Pons (tissue), 1 donor: ENCODE data around the gene YPEL1.
"Not testable (repeated sequence)": the region's sequence is repeated elsewhere in the genome, so short reads cannot be mapped to it uniquely, and the experiment has no call there.

Experiments used
- DNase-seq: peaks from one replicate; pipeline ENCODE4 v3.0.0-alpha.2; 2016; ENCODE audit warnings: low spot score

Gene YPEL1

DNA sequence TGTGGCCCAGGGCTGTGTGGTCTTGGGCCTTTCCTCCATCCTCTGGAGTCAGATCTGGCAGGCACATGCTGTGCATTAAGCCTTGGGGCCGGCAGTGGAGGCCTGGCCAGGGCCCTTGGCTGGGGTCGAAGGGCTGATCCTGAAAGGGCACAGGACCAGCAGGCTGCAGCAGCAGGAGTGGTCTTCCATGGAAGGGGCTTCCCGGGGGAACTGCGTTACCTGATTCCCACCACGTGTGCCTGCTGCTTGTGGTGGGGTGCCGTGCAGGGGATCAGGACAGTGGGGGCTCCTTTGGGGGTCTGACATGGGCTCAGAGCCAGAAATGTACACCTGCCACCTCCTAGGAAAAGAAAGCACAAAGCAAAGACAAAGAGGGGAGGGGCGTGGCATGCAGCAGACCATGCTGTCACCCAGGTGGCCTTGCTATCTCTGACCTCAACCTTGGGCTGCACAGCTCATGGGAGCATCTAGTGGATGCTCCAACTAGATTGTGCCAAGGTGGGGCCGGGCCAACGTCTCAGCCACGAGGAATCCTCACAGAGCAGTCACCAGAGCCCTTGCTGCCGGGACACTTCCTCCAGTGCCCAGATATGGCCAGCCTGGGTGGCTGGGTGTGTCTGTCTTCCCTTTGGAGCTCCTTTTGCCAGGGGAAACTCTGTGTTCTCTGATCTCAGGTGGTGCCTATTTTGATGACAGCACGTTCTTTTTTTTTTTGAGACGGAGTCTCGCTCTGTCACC lies 17.9 kb upstream of the YPEL1 start:
- no peak for DNase-seq

DNA sequence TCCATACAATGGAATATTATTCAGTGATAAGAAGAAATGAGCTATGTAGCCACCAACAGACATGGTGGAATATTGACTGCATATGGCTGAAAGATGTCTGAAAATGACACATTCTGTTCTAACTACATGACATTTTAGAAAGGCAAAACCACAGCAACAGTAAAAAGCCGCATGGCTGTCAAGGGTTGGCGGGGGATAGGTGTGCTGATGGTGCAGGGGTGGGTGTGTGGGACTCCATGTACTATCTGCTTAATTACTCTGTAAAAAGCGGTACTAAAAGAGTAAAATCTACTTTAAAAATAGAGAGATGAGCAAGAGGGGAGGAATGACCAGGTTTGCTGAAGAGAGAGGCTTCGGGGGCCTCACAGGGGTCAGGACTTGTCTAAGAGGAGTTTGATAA lies 16.7 kb upstream of the YPEL1 start:
- no peak for DNase-seq

DNA sequence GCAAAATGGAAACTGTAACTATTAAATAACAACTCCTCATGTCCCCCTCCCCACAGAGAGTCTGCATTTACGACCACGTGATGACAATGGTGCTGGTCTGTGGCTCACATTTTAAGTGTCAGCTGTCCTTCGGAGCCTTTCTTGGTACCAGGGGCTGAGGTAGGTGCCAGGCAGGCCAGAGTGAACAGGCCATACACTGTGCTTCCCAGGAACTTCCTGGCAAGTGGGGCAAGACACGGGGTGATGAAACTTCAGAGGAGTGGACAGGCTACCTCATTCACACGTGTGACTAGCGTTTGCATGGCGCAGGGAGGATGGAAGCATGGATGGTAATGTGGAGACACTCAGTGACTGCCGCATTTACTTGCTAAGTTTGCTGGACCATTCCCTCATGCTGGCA lies 10.4 kb upstream of the YPEL1 start:
- no peak for DNase-seq

DNA sequence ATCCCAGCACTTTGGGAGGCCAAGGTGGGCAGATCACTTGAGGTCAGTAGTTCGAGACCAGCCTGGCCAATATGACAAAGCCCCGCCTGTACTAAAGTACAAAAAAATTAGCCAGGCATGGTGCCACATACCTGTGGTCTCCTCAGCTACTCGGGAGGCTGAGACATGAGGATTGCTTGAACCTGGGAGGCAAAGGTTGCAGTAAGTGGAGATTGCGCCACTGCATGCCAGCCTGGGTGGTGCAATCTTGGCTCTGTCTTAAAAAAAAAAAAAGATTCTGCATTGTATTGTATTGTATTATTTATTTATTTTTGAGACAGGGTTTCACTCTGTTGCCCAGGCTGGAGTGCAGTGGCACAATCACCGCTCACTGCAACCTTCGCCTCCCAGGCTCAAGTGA lies 9.3 kb upstream of the YPEL1 start:
- DNase-seq: not testable (repeated sequence)

DNA sequence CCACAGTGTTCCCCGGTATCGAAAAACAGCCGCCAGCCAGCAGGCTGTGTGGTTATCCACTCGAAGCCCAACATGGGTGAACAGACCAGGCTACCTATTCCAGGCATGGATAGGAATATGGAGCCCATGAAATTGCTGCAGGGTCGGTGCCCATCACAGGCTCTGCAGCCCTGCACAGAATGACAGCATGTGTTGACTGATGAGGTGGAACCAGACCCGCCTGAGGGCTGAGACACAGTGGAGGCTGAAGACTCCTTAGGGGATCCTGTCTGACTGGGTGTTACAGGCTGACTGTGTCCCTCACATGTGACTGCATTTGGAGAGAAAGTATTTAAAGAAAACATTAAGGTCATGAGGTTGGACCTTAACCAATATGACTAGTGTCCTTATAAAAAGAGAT lies 6.2 kb upstream of the YPEL1 start:
- DNase-seq: no peak

DNA sequence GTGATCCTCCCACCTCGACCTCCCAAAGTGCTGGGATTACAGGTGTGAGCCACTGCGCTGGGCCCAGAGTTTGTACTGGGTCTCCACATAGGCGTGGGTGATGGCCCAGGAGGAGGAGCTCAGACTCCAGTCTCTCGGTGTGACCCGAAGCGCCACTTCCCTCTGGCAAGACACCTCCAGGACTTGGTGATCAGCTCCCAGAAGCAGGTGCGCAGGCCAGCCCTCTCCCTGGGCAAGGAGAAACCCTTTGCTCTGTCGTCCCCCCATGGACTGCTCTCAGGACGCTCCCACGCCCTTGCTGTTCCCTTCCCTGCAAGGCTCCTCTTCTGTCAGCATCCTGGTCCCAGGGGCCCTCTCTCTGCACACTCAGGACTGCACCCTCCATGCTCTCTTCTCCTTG lies 5.5 kb upstream of the YPEL1 start:
- no peak for DNase-seq

DNA sequence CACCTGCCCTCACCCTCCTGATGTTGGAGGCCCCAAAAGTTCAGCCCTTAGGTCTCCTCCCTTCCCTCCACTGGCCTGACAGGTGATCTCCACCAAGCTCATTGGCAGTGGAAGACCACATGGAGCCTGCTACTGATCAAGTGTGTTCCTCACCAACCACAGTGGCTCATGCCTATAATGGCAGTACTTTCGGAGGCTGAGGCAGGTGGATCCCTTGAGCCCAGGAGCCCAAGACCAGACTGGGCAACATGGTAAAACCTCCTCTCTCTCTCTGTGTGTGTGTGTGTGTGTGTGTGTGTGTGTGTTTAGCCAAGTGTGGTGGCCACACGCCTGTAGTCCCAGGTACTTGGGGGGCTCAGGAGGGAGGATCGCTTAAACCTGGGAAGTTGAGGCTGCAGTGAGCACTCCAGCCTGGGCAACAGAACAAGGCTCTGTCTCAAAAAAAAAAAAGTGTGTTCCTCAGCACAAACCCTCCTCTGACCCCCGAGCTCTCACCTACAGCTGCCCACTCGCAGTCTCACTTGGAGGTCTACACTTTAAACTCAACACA lies 4.3 kb upstream of the YPEL1 start:
- DNase-seq: no peak

DNA sequence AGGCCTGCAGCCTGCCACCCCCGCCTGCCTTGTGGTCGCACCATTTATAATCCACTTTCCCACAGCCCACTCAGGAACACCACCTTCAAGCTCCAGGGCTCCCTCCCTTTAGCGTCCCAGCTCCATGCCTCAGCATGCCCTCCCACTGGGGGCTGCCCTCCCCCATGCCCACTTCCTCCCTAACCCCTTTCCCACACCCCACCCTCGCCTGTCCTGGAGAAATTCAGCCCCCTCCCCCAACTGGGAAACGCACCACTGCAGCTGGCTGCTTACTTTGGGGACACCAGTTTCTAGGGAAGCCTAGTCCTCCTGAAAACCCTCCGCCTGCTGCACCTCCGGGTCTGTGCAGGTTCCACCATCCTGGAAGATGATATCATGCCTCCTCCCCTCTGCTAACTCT lies 3.4 kb upstream of the YPEL1 start:
- no peak for DNase-seq

DNA sequence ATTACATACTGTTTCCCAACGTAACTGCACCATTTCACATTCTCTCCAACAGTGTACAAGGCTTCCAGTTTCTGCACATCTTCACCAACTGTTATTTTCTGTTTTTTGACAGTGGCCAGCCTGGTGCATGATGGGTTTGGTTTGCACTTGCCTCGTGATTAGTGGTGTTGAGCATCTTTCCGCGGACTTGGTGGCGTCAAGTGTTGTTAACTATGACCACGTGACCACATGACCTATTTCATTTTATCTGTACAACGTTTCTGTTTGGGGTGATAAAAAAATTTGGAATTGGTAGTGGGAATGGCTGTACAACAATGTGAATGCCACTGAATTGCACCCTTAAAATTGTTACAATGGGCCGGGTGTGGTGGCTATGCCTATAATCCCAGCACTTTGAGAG lies 2.5 kb upstream of the YPEL1 start:
- DNase-seq: no peak

DNA sequence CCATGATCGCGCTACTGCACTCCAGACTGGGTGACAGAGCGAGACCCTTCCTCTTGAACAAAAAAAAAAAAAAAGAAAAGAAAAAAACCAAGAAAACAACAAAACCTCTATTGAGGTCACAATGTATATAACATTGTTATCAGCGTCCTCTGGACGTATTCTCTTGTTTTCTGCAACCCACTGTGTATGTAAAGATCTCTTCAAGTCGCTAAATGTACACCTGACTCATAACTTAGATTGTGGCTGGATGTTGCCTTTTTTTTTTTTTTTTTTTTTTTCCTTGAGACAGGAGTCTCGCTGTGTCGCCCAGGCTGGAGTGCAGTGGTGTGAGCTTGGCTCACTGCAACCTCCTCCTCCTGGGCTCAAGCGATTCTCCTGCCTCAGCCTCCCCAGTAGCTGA lies 1.4 kb upstream of the YPEL1 start:
- DNase-seq: no peak

DNA sequence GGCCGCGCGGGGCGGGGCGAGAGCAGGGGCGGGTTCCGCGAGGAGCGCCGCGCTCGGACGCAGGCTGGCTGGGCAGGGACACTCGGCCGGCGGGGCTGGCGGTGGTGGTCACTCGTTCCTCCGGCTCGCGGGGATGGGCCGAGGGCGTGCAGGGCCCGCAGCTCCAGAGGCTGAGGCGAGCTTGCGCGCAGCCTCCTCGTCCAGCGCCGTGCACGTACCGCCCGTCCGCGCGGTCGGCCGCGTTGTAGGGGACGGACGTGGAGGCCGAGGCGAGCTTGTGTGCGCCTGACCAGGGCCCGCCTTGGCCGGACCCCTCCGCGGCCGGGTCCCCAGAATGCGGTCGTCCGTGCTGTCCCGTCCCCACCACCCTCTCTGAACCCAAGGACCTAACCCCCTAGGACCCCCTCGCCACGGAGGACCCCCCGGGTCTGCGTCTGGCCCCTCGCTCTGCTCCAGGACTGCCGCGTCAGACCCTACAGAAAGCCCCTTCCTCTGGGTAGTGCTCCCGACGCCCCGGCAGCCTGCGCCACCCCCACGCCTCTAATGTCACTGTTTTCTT lies 569 bp upstream of the YPEL1 start:
- DNase-seq: no peak

DNA sequence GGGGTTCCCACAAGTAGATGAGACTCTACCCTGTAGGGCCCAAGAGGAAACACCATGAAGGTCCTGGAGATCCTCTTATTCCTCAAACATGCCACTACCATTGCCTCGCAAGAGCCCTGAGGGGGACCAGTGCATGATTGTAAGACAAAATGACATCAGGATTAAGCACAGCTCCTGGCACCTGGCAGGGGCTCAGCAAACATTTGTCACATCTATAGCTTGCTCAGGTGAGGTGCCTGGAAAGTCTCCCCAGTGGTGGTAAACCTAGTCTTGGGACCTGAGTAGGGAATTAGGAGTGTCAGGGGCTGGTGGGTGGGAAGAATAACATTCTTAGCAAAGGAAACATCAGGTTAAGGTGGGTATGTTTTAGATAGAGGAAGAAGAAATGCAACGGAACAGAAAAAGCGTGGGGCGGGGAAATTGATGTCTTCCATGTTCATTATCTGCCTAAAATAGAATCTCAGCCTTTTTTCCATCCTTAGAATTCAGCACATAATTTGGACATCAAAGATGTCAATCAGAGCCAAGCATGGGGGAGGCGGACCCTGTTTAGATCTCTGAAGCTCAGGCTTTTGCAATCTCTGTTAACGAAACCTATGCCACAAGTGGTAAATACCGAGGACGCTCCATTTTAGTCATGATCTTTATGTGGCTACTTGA lies 924 bp downstream of the YPEL1 start:
- DNase-seq: no peak

DNA sequence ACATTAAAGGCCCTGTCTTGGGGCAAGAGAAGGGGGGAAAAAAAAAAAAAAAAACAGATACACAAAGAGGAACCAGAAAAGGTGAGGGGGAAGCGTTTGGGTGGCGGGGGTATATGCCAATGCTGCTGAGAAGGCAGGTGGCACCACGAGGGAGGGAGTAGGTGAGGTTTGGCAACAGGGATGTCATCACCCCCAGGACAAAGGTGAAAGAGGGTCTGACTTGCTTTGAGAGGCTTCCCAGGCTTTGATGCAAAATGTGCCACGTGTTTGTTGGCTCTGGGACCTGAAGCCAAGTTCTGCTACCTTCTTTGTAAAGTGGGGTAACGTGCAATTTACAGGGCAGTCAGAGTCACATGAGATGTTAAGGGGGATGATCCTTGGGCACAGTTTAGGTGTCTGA lies 4.1 kb downstream of the YPEL1 start:
- no peak for DNase-seq

DNA sequence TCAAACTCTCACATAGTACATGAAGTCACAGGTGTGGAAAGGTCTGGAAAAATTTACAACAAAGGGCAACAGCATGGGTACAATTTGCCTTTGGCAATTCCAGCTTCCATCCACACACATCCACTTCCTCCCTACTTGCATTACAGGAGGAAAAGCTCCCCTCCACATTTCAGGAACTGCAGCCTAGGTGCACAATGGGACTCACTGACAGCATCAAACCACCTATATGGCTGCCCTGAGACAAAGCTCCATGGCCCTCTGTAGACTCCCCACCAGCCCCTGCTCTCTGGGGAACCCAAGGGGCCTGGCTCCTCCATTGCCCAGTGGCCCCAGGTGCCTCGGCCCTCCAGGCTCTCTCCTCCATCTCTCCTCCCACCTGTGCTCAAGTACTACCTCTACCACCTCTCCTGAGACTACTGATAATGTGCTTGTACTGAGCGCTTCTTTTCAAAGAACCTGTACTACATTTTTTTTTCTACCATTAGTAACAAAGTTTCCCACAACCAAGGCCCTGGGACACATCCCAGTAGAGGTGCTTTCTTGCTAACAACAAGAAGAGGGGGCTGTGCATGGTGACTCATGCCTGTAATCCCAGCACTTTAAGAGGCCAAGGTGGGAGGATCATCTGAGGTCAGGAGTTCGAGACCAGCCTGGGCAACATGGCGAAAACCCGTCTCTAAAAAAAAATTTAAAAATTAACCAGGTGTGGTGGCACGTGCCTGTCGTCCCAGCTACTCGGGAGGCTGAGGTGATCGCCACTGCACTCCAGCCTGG lies 4.9 kb downstream of the YPEL1 start:
- DNase-seq: no peak

DNA sequence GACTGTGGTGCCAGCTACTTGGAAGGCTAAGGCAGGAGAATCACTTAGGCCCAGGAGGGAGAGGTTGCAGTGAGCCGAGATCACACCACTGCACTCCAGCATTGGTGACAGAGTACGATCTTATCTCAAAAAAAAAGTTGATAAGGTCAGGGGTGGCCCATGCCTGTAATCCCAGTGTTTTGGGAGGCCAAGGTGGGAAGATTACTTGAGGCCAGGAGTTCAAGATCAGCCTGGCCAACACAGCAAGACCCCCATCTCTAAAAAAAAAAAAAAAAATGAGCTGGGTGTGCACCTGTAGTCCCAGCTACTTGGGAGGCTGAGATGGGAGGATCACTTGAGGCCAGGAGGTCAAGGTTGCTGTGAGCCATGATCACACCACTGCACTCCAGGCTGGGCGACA lies 6.4 kb downstream of the YPEL1 start:
- DNase-seq: not testable (repeated sequence)

DNA sequence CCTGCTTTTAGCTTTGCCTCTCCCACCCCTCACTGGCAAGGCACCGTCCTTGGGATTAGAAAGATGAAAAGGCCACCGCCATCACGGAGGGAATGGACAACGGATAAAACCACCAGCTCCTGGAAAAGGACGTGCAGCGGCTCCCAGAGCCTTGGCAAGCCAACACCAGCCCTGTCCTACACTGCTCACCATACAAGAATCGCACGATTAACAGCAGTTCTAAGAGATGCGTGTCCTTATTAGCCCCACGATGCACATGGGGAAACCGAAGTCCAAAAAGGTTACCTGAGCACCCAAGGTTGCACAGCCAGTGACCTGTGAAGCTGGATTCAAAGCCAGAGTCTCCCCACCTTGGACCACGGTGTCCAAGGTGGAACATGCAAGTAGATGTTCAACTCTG lies 7.3 kb downstream of the YPEL1 start:
- DNase-seq: no peak

DNA sequence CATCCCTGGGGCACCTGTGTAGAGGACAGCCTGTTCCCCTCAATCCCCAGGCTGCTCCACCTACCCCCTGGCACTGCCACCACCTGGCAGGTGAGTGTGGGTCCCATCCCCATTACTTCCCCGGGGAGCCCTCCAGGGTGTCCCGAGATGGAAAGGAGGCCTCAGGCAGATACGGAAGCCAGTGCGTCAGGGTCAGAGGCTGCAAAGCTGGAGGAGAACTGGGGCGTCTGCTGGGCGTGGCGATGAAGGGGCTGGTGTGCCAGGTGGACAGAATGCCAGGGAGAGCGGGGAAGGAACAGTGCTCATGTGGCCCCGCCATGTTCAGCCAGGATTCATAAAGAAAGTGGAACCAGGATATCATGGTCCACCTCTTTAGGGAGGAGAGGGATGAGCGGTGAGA lies 7.8 kb downstream of the YPEL1 start:
- no peak for DNase-seq

DNA sequence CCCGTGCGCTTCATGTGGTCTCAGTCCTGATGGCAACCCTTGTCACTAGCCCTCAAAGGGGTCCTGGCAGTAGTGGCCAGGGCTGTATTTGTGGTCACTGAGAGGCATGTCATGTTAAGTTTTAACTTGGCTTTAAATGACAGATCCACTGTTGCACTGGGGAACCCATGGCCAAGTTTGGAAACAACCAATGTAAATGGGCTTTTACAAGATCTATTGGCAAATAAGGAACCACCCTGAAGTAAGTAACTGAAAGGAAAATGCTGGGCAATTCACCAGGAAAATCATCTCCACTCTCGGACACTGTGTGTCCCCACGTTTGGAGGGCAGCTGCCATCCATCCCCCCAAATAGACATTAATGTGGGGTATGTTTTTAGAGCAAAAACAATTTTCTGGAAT lies 8.4 kb downstream of the YPEL1 start:
- no peak for DNase-seq

DNA sequence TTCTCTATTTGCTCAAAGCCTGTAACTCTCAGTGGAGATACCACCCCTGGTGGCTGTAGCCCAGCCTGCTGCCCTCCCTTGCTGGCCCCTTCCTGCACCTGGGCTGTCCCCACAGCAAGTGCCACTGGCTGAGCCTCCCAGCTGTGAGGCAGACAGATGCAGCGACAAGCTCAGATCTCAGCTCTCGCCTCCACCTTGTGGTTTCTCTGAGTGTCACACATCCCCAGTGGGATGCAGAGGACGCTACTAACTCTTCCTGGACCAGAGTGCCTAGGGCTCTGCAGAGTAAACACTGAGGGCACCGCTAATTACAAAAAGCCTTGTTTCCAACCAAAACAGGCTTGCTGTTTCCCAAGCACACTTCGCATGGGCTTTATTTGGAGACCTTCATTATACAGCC lies 8.9 kb downstream of the YPEL1 start:
- DNase-seq: no peak

DNA sequence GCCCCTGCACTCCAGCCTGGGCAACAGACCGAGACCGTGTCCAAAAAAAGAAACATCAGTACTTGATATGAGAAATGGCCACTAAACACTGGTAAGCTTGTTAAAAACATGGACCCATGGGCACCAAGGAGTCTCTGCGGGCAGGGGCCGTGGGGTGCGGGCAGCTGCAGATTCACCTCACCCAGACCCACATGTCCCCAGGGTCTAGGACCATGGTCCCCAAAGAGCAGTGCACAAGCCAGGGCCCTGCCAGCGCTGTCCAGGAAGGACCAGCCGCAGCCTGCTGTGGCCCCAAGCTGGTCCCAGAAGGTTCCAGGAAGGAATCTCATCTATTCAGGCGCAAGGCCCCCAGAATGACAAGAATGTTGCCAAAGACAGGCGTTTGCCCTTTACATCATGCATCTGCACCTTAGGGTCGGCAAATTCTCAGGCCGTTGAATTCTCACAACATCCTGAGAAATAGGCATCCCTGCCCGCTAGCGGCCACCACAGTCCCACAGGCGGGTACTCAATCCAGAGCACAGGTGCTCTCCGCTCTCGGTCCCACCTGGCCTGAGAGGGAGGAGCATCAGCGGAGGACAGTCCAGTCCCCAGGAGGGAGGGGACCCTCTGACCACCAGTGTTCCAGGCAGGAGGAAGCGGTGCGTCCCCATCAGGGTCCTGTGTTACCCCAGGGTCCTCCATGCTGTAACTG lies 9.5 kb downstream of the YPEL1 start:
- DNase-seq: no peak

DNA sequence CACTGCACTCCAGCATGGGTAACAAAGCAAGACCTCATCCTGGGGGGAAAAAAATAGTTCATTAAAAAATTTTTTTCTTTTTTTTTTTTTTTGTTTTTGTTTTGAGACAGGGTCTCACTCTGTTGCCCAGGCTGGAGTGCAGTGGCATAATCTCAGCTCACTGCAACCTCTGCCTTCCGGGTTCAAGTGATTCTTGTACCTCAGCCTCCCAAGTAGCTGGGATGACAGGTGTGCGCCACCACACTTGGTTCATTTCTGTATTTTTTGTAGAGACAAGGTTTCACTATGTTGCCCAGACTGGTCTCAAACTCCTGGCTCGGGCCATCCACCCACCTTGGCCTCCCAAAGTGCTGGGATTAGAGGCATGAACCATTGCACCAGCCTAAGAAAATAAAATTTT lies 11.1 kb downstream of the YPEL1 start:
- DNase-seq: not testable (repeated sequence)
